ENCODE measurements around the gene MPC1.

DNA sequence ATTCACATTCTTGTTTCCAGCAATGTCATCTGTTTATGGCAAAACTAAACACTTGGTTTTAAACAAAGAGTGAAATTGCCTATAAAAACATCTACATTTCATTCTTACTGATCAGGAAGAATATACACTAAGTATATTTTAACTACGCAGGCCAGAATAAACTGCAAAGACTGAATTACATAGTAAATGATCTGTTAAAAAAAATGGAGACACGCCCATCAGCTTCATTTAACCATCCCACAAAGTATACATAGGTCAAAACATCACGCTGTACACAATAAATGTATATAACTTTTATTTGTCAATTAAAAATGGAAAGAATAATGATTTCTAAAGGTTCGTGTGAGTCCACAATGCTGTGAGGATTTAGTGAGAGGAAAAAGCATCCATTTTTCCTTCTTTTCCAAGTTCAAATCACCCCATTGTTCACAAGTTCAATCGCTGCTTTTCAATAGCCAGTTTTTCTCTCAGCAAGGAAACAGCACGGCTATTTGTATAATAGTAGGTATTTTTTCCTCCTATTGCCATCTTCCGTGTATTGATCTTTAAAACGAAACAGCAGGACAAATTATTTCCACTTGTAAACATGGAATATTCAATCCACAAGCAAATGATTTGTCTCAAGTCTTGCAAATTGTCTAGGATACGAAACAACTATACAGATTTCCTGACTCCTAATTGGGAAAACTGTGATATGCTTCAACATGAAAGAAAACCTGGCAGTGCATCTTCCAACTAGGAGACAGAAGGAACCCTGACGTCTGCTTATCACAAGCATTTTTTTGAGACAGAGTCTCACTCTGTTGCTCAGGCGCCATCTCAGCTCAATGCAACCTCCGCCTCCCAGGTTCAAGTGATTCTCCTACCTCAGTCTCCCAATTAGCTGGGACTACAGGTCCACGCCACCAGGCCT lies 51.0 kb downstream of the MPC1 start:
- TF ChIP-seq, protein P1, sequence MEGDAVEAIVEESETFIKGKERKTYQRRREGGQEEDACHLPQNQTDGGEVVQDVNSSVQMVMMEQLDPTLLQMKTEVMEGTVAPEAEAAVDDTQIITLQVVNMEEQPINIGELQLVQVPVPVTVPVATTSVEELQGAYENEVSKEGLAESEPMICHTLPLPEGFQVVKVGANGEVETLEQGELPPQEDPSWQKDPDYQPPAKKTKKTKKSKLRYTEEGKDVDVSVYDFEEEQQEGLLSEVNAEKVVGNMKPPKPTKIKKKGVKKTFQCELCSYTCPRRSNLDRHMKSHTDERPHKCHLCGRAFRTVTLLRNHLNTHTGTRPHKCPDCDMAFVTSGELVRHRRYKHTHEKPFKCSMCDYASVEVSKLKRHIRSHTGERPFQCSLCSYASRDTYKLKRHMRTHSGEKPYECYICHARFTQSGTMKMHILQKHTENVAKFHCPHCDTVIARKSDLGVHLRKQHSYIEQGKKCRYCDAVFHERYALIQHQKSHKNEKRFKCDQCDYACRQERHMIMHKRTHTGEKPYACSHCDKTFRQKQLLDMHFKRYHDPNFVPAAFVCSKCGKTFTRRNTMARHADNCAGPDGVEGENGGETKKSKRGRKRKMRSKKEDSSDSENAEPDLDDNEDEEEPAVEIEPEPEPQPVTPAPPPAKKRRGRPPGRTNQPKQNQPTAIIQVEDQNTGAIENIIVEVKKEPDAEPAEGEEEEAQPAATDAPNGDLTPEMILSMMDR (IDR thresholded peaks at IDR 0.05 in 8 of 11, conservative IDR thresholded peaks at IDR 0.05 in 3 of 11) = no peak
- TF ChIP-seq POLR2A (IDR thresholded peaks at IDR 0.05) (no peak), POLR2AphosphoS5 (IDR thresholded peaks at IDR 0.05) (no peak)
